Measurements from ENCODE around the gene F2RL2. TPM values are rescaled to one million over a fixed set of nuclear protein-coding genes. Genes with fewer than 3 reads are reported as not detected.

F2RL2 gene
- total RNA-seq, 1 experiment from 2014 or later: 0.13 TPM

GRCh38 chr5:76612942-76613341 is 10.3 kb downstream of the F2RL2 start:
- no peaks in the 10 kb centered on the region for H3K27me3 ChIP-seq (ENCODE audit: control insufficient read depth, insufficient read depth, low read length)
- H3K4me3 ChIP-seq (ENCODE audit: low read depth in 2 of 2, low read length in 2 of 2): no peak overlapping the region
- POLR2A ChIA-PET: no interaction called here
- CTCF ChIA-PET: no interaction called here
- no peaks in the 10 kb centered on the region for H3K4me1 ChIP-seq (ENCODE audit: control insufficient read depth, insufficient read depth, low read length)
- in situ Hi-C loops (cut with HindIII; ENCODE audit: low pct_unique_long_range_greater_than_20kb, low sequenced_read_pairs): no loop called here
- H3K27ac ChIP-seq (ENCODE audit: low read length): no peak overlapping the region
- ATAC-seq (no peak), DNase-seq (ENCODE audit: low read depth, low spot score) (no peak)
- H3K9me3 ChIP-seq (ENCODE audit: control insufficient read depth, insufficient read depth, low read depth, low read length): no peaks in the 10 kb centered on the region
- no peak for TF ChIP-seq SIN3A (IDR thresholded peaks at IDR 0.05; ENCODE audit: borderline replicate concordance, insufficient read depth, low read depth, low read length)
- no peak for TF ChIP-seq CTCF (IDR thresholded peaks at IDR 0.05)
- TF ChIP-seq POLR2AphosphoS5 (IDR thresholded peaks at IDR 0.05; ENCODE audit: low read depth, low read length): no peak
- TF ChIP-seq TCF7L2 (IDR thresholded peaks at IDR 0.05; ENCODE audit: low read depth, low read length): no peak
- TF ChIP-seq, protein P1, sequence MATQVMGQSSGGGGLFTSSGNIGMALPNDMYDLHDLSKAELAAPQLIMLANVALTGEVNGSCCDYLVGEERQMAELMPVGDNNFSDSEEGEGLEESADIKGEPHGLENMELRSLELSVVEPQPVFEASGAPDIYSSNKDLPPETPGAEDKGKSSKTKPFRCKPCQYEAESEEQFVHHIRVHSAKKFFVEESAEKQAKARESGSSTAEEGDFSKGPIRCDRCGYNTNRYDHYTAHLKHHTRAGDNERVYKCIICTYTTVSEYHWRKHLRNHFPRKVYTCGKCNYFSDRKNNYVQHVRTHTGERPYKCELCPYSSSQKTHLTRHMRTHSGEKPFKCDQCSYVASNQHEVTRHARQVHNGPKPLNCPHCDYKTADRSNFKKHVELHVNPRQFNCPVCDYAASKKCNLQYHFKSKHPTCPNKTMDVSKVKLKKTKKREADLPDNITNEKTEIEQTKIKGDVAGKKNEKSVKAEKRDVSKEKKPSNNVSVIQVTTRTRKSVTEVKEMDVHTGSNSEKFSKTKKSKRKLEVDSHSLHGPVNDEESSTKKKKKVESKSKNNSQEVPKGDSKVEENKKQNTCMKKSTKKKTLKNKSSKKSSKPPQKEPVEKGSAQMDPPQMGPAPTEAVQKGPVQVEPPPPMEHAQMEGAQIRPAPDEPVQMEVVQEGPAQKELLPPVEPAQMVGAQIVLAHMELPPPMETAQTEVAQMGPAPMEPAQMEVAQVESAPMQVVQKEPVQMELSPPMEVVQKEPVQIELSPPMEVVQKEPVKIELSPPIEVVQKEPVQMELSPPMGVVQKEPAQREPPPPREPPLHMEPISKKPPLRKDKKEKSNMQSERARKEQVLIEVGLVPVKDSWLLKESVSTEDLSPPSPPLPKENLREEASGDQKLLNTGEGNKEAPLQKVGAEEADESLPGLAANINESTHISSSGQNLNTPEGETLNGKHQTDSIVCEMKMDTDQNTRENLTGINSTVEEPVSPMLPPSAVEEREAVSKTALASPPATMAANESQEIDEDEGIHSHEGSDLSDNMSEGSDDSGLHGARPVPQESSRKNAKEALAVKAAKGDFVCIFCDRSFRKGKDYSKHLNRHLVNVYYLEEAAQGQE (IDR thresholded peaks at IDR 0.05; ENCODE audit: insufficient read depth in 1 of 2, low read depth in 2 of 2, low read length in 1 of 2): no peak
- BruUV-seq (replicated peaks): no TSS peak
- intact Hi-C loops (cut with micrococcal nuclease; ENCODE audit: unreplicated experiment): no loop called here
- H3K36me3 ChIP-seq (ENCODE audit: control insufficient read depth, insufficient read depth, low read length): no peaks in the 10 kb centered on the region

DNA sequence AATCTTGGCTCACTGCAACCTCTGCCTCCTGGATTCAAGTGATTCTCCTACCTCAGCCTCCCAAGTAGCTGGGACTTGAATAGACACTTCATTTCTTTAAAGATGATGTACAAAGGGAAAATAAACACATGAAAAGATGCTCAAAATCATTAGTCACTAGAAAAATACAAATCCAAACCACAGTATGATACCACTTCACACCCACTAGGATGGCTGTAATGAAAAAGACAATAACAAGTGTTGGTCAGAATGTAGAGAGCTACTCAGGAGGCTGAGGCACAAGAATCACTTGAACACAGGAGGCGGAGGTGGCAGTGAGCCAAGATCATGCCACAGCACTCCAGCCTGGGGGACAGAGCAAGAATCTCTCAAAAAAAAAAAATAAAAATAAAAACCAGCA is 13.0 kb downstream of the F2RL2 start:
- H3K27ac ChIP-seq (ENCODE audit: low read length): no peak overlapping the region
- no peak overlapping the region for H3K4me3 ChIP-seq (ENCODE audit: low read depth in 2 of 2, low read length in 2 of 2)
- no peaks in the 10 kb centered on the region for H3K4me1 ChIP-seq (ENCODE audit: control insufficient read depth, insufficient read depth, low read length)
- H3K27me3 ChIP-seq (ENCODE audit: control insufficient read depth, insufficient read depth, low read length): no peaks in the 10 kb centered on the region
- ATAC-seq: no peak
- no peak for TF ChIP-seq POLR2AphosphoS5 (IDR thresholded peaks at IDR 0.05; ENCODE audit: low read depth, low read length)
- TF ChIP-seq CTCF (IDR thresholded peaks at IDR 0.05): no peak
- TF ChIP-seq, protein P1 (IDR thresholded peaks at IDR 0.05; ENCODE audit: insufficient read depth in 1 of 2, low read depth in 2 of 2, low read length in 1 of 2): no peak
- no peak for TF ChIP-seq SIN3A (IDR thresholded peaks at IDR 0.05; ENCODE audit: borderline replicate concordance, insufficient read depth, low read depth, low read length)
- TF ChIP-seq TCF7L2 (IDR thresholded peaks at IDR 0.05; ENCODE audit: low read depth, low read length): no peak
- DNase-seq (ENCODE audit: low read depth, low spot score): no peak
- H3K36me3 ChIP-seq (ENCODE audit: control insufficient read depth, insufficient read depth, low read length): no peaks in the 10 kb centered on the region
- ChIA-PET CTCF (no interaction called here), POLR2A (interaction anchor here (0.6 kb wide), 2 partner anchors 8 to 28 kb away, joined by 3 read pairs; no protein-coding TSS in a partner anchor)
- intact Hi-C loops (cut with micrococcal nuclease; ENCODE audit: unreplicated experiment) (no loop called here), in situ Hi-C loops (cut with HindIII; ENCODE audit: low pct_unique_long_range_greater_than_20kb, low sequenced_read_pairs) (no loop called here)
- no TSS peak for BruUV-seq (replicated peaks)
- H3K9me3 ChIP-seq (ENCODE audit: control insufficient read depth, insufficient read depth, low read depth, low read length): no peaks in the 10 kb centered on the region
